Right lobe of liver (tissue), 6 donors: Measurements from ENCODE around the gene CD74. TPM values are rescaled to one million over a fixed set of nuclear protein-coding genes. Genes with fewer than 3 reads are reported as not detected.

Source experiments
- ATAC-seq, 4 donors: fragments of 200-7000 bp; cut with Tn5 transposase; one replicate each; pipeline ENCODE4 v1.9.1; 2020; ENCODE audit warnings: mild to moderate bottlenecking in 4 of 4, moderate library complexity in 4 of 4
- DNase-seq, 3 donors: peaks; one replicate each; pipeline ENCODE4 v3.0.0-alpha.2; 2020
- H3K27ac ChIP-seq, 3 donors: fragments of 200-600 bp; one replicate each; pipeline ENCODE4 v1.8.0; 2022
- H3K27me3 ChIP-seq, 2 donors: fragments of 200-600 bp; one replicate each; pipeline ENCODE4 v1.8.0; 2022
- H3K36me3 ChIP-seq, 4 donors: fragments of 200-600 bp; sonication (generic) in 1 of 4; one replicate each; pipeline versions ENCODE4 v1.5.1 to v1.8.0; 2017 to 2022; ENCODE audit warnings: control low read depth in 1 of 4
- H3K4me1 ChIP-seq, 4 donors: fragments of 200-600 bp; sonication (generic) in 1 of 4; one replicate each; pipeline versions ENCODE4 v1.5.1 to v1.8.0; 2017 to 2022; ENCODE audit warnings: control low read depth in 1 of 4
- H3K4me3 ChIP-seq, 3 donors: fragments of 200-600 bp; one replicate each; pipeline ENCODE4 v1.8.0; 2022
- H3K9me3 ChIP-seq, 4 donors: fragments of 200-600 bp; sonication (generic) in 1 of 4; one replicate each; pipeline versions ENCODE4 v1.5.1 to v1.8.0; 2017 to 2022; ENCODE audit warnings: control low read depth in 1 of 4
- POLR2A ChIP-seq: fragments of 450-650 bp; IDR thresholded peaks from one replicate; pipeline ENCODE4 v1.6.1; 2017; ENCODE audit warnings: antibody characterized with exemption, mild to moderate bottlenecking
- WGBS: methylation state at CpG from one replicate; pipeline ENCODE4 v1.1.6; 2018; ENCODE audit warnings: low coverage, low lambda C conversion rate; ENCODE audit not compliant: insufficient coverage; ENCODE audit errors: missing lambda C conversion rate; 5-methylcytosine and 5-hydroxymethylcytosine counted together
- intact Hi-C, 2 donors: fragments of 100-400 bp; cut with DNase I; formaldehyde crosslinking; loops; one replicate each; pipeline versions ENCODE4 v1.11.2 to v1.14.1; 2022
- total RNA-seq, 6 experiments: library from RNA; depleted of rRNA in 2 of 6; stranded (reverse); fragments of >200 nt in 2 of 6; fragmentation: NEBNext Ultra II Directional in 3 of 6; extraction: Animal tissue kit (Norgen Biotek cat#: 25700) in 3 of 6; gene quantifications; one replicate each; pipeline versions ENCODE4 v1.1.0 to v1.2.4, GENCODE V29; 2016 to 2023
- TF ChIP-seq, protein P1 (sequence below), 4 donors: fragments of 200-600 bp in 3 of 4; fragments of 450-650 bp in 1 of 4; IDR thresholded peaks; one replicate each; pipeline versions ENCODE4 v1.5.1 to v1.8.0; 2016 to 2022; ENCODE audit warnings: antibody characterized with exemption in 4 of 4, mild to moderate bottlenecking in 2 of 4
- donor health status: DM: no; HTN: yes; CAD: no.
- donor health status: DM: no; HTN: no; CAD: no.
- donor health status: DM: no; HTN: no; CAD: no.
- donor health status: DM: no; HTN: yes; CAD: no.
- donor health status: DM: no; HTN: yes; CAD: no.

The CD74 gene
- total RNA-seq, 6 experiments from 2014 or later = 68.4 to 549 (median 211) TPM

GRCh38 chr5:150389531-150390266 lies 23.0 kb downstream of the CD74 start:
- DNase-seq = no peak
- no peak overlapping the region for H3K27ac ChIP-seq
- intact Hi-C loops = no loop called here
- H3K36me3 ChIP-seq = peaks cover 0 to 52% (median 15%) of the 10 kb centered on the region in 4 donors
- no peak overlapping the region for H3K4me3 ChIP-seq
- H3K4me1 ChIP-seq = no peaks in the 10 kb centered on the region
- no peaks in the 10 kb centered on the region for H3K9me3 ChIP-seq
- no peak for ATAC-seq
- 79% methylated on average over 3 of the region's 13 CpGs for WGBS
- H3K27me3 ChIP-seq = no peaks in the 10 kb centered on the region
- no peak for TF ChIP-seq POLR2A
- TF ChIP-seq, protein P1, sequence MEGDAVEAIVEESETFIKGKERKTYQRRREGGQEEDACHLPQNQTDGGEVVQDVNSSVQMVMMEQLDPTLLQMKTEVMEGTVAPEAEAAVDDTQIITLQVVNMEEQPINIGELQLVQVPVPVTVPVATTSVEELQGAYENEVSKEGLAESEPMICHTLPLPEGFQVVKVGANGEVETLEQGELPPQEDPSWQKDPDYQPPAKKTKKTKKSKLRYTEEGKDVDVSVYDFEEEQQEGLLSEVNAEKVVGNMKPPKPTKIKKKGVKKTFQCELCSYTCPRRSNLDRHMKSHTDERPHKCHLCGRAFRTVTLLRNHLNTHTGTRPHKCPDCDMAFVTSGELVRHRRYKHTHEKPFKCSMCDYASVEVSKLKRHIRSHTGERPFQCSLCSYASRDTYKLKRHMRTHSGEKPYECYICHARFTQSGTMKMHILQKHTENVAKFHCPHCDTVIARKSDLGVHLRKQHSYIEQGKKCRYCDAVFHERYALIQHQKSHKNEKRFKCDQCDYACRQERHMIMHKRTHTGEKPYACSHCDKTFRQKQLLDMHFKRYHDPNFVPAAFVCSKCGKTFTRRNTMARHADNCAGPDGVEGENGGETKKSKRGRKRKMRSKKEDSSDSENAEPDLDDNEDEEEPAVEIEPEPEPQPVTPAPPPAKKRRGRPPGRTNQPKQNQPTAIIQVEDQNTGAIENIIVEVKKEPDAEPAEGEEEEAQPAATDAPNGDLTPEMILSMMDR (IDR thresholded peaks at IDR 0.05) = no peak

GRCh38 chr5:150386024-150386855 lies 26.5 kb downstream of the CD74 start:
- H3K27ac ChIP-seq = no peak overlapping the region
- 81% methylated on average over 13 of the region's 15 CpGs for WGBS
- H3K27me3 ChIP-seq = no peaks in the 10 kb centered on the region
- intact Hi-C loops = no loop called here
- no peak overlapping the region for H3K4me3 ChIP-seq
- TF ChIP-seq POLR2A = no peak
- TF ChIP-seq, protein P1 (IDR thresholded peaks at IDR 0.05) = no peak
- no peak for ATAC-seq
- no peaks in the 10 kb centered on the region for H3K4me1 ChIP-seq
- peaks cover 0 to 63% (median 22%) of the 10 kb centered on the region in 4 donors for H3K36me3 ChIP-seq
- H3K9me3 ChIP-seq = no peaks in the 10 kb centered on the region
- no peak for DNase-seq

DNA sequence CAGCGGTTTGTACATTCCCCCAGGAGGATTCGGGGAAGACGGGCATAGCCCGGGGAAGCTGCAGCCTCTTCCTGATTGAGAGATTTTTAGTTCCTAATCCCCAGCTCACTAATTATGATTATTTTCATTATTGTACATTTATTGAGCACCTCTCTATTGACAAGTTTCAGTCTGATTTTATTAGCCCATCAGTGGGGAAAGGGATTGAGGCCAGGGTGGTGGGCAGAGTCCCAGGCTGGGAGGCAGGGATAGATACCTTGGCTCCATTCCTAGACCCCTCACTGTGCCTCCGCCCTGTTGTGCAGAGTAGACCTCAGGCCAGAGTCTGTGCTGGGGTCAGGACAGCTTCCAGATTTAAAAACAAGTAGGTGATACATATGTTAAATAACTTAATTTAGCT lies 28.0 kb downstream of the CD74 start:
- Histone ChIP-seq H3K36me3 (peaks cover 0 to 69% (median 29%) of the 10 kb centered on the region in 4 donors), H3K27ac (no peak overlapping the region), H3K4me3 (no peak overlapping the region), H3K9me3 (no peaks in the 10 kb centered on the region), H3K27me3 (no peaks in the 10 kb centered on the region), H3K4me1 (no peaks in the 10 kb centered on the region)
- WGBS = 91% methylated on average over 1 of the region's 5 CpGs
- intact Hi-C loops = no loop called here
- TF ChIP-seq, protein P1 (IDR thresholded peaks at IDR 0.05) = no peak
- TF ChIP-seq POLR2A = no peak
- ATAC-seq = no peak
- no peak for DNase-seq

- ATAC-seq = no peak
- intact Hi-C loops = no loop called here
- no peak for DNase-seq
- no peak for TF ChIP-seq POLR2A
- TF ChIP-seq, protein P1 (IDR thresholded peaks at IDR 0.05) = no peak
- 80% methylated on average over 5 of the region's 5 CpGs for WGBS
- Histone ChIP-seq H3K27me3 (no peaks in the 10 kb centered on the region), H3K36me3 (peaks cover 3 to 91% (median 39%) of the 10 kb centered on the region in 4 donors), H3K4me3 (no peak overlapping the region), H3K9me3 (no peaks in the 10 kb centered on the region), H3K4me1 (no peaks in the 10 kb centered on the region), H3K27ac (no peak overlapping the region)
These were observed 34.6 kb downstream of the CD74 start for GRCh38 chr5:150377964-150378694.
